Stomach smooth muscle (tissue), 2 donors: ENCODE results near the gene EOMES.
"Not testable (repeated sequence)": the region's sequence is repeated elsewhere in the genome, so short reads cannot be mapped to it uniquely, and the experiment has no call there.

ENCODE experiments used
- H3K27ac ChIP-seq: one replicate; pipeline ENCODE4 v1.7.0; 2013; ENCODE audit warnings: mild to moderate bottlenecking, low read length, inconsistent platforms
- H3K27me3 ChIP-seq, 2 donors: one replicate each; pipeline ENCODE4 v1.7.0; 2013; ENCODE audit warnings: low read length in 2 of 2; ENCODE audit not compliant: insufficient read depth in 2 of 2, control insufficient read depth in 1 of 2
- H3K36me3 ChIP-seq, 2 donors: one replicate each; pipeline ENCODE4 v1.7.0; 2013; ENCODE audit warnings: low read length in 2 of 2; ENCODE audit not compliant: control insufficient read depth in 2 of 2, insufficient read depth in 2 of 2
- H3K4me1 ChIP-seq: one replicate; pipeline ENCODE4 v1.7.0; 2013; ENCODE audit warnings: low read length; ENCODE audit not compliant: control insufficient read depth, insufficient read depth
- H3K4me3 ChIP-seq, 2 donors: one replicate each; pipeline ENCODE4 v1.7.0; 2013; ENCODE audit warnings: low read length in 2 of 2
- H3K9ac ChIP-seq, 2 donors: one replicate each; pipeline ENCODE4 v1.7.0; 2013; ENCODE audit warnings: low read length in 2 of 2, mild to moderate bottlenecking in 1 of 2
- H3K9me3 ChIP-seq, 2 donors: one replicate each; pipeline ENCODE4 v1.7.0; 2013; ENCODE audit warnings: low read length in 2 of 2; ENCODE audit not compliant: control insufficient read depth in 2 of 2
- donor health status: healthy.
- donor health status: Pancreatic carcinoma.

The EOMES gene

DNA sequence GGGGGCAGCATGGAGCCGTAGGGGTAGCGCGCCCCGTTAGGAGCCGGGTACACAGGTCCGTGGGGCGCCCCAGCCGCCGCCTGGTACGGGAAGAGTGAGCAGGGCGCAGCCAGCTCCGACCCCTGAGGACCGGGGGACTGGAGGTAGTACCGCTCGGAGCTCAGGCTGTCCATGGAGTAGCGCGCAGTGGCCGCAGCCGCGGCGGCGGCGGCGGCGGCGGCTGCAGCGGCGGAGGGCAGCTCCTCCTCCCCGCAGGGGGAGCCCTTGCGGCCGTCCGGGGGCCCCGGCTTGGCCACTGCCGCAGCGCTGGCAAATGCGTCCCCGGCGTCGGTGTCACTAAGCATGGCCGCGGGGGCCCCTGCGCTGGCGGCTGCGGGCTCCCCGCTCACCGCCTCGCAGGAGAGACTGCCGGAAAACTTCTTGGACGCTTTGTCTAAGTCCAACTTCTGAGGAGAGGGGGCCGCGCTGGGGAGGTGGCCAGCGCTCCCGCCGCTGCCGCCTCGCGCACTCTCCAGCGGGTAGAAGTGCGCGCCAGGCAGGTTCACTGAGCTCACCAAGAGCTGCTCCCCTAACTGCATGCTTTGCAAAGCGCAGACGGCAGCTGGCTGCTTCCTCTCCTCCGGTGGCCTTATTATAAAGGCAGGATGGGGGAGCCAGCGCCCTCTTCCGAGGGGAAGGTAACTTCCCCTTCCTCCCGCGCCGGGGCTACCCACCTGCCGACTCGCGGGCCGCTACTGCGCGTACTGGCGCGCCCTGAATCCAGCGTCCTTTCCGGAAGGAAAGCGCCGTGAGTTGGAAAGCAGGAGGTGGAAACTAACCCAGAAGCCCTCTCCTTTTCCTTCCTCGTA lies at the start of gene EOMES:
Gene EOMES, minus strand, starts transcription at position 607 of the 848 bp plus-strand sequence. Its CDS starts 29 bp downstream, at position 578.
- H3K36me3 ChIP-seq = no peaks in the 10 kb centered on the region
- H3K9me3 ChIP-seq = no peaks in the 10 kb centered on the region
- H3K27me3 ChIP-seq = peaks cover 69 to 90% of the 10 kb centered on the region in 2 donors
- H3K9ac ChIP-seq = no peak within 1 kb of the TSS
- peaks cover 33% of the 10 kb centered on the region for H3K4me1 ChIP-seq
- H3K4me3 ChIP-seq = peak within 1 kb of the TSS; percentile 36 to 62
- no peak within 1 kb of the TSS for H3K27ac ChIP-seq

DNA sequence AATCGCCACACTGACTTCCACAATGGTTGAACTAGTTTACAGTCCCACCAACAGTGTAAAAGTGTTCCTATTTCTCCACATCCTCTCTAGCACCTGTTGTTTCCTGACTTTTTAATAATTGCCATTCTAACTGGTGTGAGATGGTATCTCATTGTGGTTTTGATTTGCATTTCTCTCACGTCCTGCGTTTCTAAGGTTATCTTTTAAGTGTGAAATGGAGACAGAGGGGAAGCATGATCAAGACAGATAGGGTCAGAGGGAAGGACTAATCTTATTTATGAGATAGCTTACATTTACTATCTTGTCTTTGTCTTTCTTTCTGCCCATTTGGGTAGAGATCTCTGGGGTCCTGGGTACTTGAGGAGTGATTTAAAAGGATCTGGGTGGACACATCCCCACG lies 48.3 kb upstream of the EOMES start:
- H3K27me3 ChIP-seq, H3K9ac ChIP-seq, H3K27ac ChIP-seq, H3K4me1 ChIP-seq, H3K9me3 ChIP-seq, H3K4me3 ChIP-seq, H3K36me3 ChIP-seq: not testable (repeated sequence)

- Histone ChIP-seq H3K36me3 (no peaks in the 10 kb centered on the region), H3K4me1 (no peaks in the 10 kb centered on the region), H3K27me3 (peaks cover 0 to 3% of the 10 kb centered on the region in 2 donors), H3K9me3 (no peaks in the 10 kb centered on the region), H3K4me3 (no peak overlapping the region), H3K27ac (no peak overlapping the region), H3K9ac (no peak overlapping the region)
Observed at GRCh38 chr3:27767000-27767399, 44.9 kb upstream of the EOMES start.

GRCh38 chr3:27758083-27758482 lies 36.0 kb upstream of the EOMES start:
- no peaks in the 10 kb centered on the region for H3K9me3 ChIP-seq
- H3K27ac ChIP-seq = no peak overlapping the region
- no peaks in the 10 kb centered on the region for H3K27me3 ChIP-seq
- H3K9ac ChIP-seq = no peak overlapping the region
- no peaks in the 10 kb centered on the region for H3K36me3 ChIP-seq
- no peak overlapping the region for H3K4me3 ChIP-seq
- no peaks in the 10 kb centered on the region for H3K4me1 ChIP-seq

GRCh38 chr3:27756877-27757276 lies 34.8 kb upstream of the EOMES start:
- Histone ChIP-seq H3K36me3 (no peaks in the 10 kb centered on the region), H3K27ac (no peak overlapping the region), H3K27me3 (no peaks in the 10 kb centered on the region), H3K4me1 (no peaks in the 10 kb centered on the region), H3K9ac (no peak overlapping the region), H3K4me3 (no peak overlapping the region), H3K9me3 (no peaks in the 10 kb centered on the region)

- no peak overlapping the region for H3K27ac ChIP-seq
- H3K27me3 ChIP-seq = no peaks in the 10 kb centered on the region
- no peak overlapping the region for H3K9ac ChIP-seq
- no peak overlapping the region for H3K4me3 ChIP-seq
- no peaks in the 10 kb centered on the region for H3K4me1 ChIP-seq
- H3K36me3 ChIP-seq = no peaks in the 10 kb centered on the region
- H3K9me3 ChIP-seq = no peaks in the 10 kb centered on the region
Observed at GRCh38 chr3:27752926-27753325, 30.8 kb upstream of the EOMES start.

GRCh38 chr3:27749643-27750042 lies 27.5 kb upstream of the EOMES start:
- no peak overlapping the region for H3K27ac ChIP-seq
- H3K27me3 ChIP-seq = no peaks in the 10 kb centered on the region
- H3K36me3 ChIP-seq = no peaks in the 10 kb centered on the region
- H3K9ac ChIP-seq = no peak overlapping the region
- H3K4me1 ChIP-seq = no peaks in the 10 kb centered on the region
- H3K4me3 ChIP-seq = no peak overlapping the region
- H3K9me3 ChIP-seq = no peaks in the 10 kb centered on the region

- no peaks in the 10 kb centered on the region for H3K4me1 ChIP-seq
- no peaks in the 10 kb centered on the region for H3K36me3 ChIP-seq
- H3K27me3 ChIP-seq = no peaks in the 10 kb centered on the region
- H3K4me3 ChIP-seq = no peak overlapping the region
- peaks cover 0 to 3% of the 10 kb centered on the region in 2 donors for H3K9me3 ChIP-seq
- no peak overlapping the region for H3K27ac ChIP-seq
- no peak overlapping the region for H3K9ac ChIP-seq
Observed at GRCh38 chr3:27746838-27747237, 24.7 kb upstream of the EOMES start.

DNA sequence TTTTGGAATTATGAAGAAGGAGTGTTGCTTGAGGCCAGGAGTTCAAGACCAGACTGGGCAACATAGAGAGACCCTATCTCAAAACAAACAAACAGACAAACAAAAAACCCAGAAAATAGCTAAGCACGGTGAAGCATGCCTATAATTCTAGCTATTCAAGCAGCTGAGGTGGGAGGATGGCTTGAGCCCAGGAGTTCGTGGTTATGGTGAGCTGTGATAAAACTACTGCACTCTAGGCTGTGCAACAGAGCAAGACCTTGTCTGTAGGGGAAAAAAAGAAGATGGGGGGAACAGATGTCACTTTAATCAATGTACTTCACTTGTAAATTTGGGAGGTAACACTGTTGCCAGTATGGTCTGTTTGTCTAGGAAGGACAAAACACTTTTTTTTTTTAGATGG lies 18.7 kb upstream of the EOMES start:
- H3K9ac ChIP-seq = no peak overlapping the region
- H3K36me3 ChIP-seq = no peaks in the 10 kb centered on the region
- peaks cover 0 to 3% of the 10 kb centered on the region in 2 donors for H3K9me3 ChIP-seq
- no peaks in the 10 kb centered on the region for H3K27me3 ChIP-seq
- no peak overlapping the region for H3K27ac ChIP-seq
- no peak overlapping the region for H3K4me3 ChIP-seq
- no peaks in the 10 kb centered on the region for H3K4me1 ChIP-seq

- H3K4me1 ChIP-seq = no peaks in the 10 kb centered on the region
- H3K27me3 ChIP-seq = peaks cover 0 to under 1% of the 10 kb centered on the region in 2 donors
- no peak overlapping the region for H3K4me3 ChIP-seq
- H3K36me3 ChIP-seq = no peaks in the 10 kb centered on the region
- H3K27ac ChIP-seq = no peak overlapping the region
- no peak overlapping the region for H3K9ac ChIP-seq
- no peaks in the 10 kb centered on the region for H3K9me3 ChIP-seq
Observed at GRCh38 chr3:27737091-27737490, 15.0 kb upstream of the EOMES start.
